SK-N-SH treated with all-trans-retinoic acid at 6 μM for 48 hours (cell line): ENCODE measurements around the gene SSUH2.

Source experiments
- ATAC-seq: fragments of 200-7000 bp; cut with Tn5 transposase; 3 replicates; pipeline ENCODE4 v1.9.1; 2020; ENCODE audit warnings: mild to moderate bottlenecking, moderate library complexity
- ARNTL ChIP-seq: fragments of 450-650 bp; formaldehyde crosslinking; IDR thresholded peaks from 2 replicates; pipeline ENCODE4 v1.5.0; 2020; ENCODE audit warnings: low read depth, mild to moderate bottlenecking, moderate library complexity, borderline replicate concordance
- BACH2 ChIP-seq: fragments of 250-450 bp; sonication (Bioruptor Pico); IDR thresholded peaks from 2 replicates; pipeline ENCODE4 v1.9.0; 2021; ENCODE audit warnings: mild to moderate bottlenecking, borderline replicate concordance
- CSDC2 ChIP-seq: fragments of 250-450 bp; sonication (Bioruptor Pico); IDR thresholded peaks from 2 replicates; pipeline ENCODE4 v1.5.0; 2020; ENCODE audit warnings: mild to moderate bottlenecking, moderate library complexity
- ESRRG ChIP-seq: fragments of 250-450 bp; sonication (Bioruptor Pico); IDR thresholded peaks from 2 replicates; pipeline ENCODE4 v1.6.1; 2021; ENCODE audit warnings: mild to moderate bottlenecking
- GLIS3 ChIP-seq: fragments of 250-450 bp; sonication (Bioruptor Pico); IDR thresholded peaks from 2 replicates; pipeline ENCODE4 v1.5.0; 2020; ENCODE audit warnings: mild to moderate bottlenecking, moderate library complexity
- ISL1 ChIP-seq: fragments of 250-450 bp; sonication (Bioruptor Pico); IDR thresholded peaks from 2 replicates; pipeline ENCODE4 v2.1.2; 2022; ENCODE audit warnings: mild to moderate bottlenecking, moderate library complexity
- OSR1 ChIP-seq: fragments of 250-450 bp; sonication (Bioruptor Pico); IDR thresholded peaks from 2 replicates; pipeline ENCODE4 v1.8.0; 2022; ENCODE audit warnings: moderate library complexity, mild to moderate bottlenecking, inconsistent platforms
- PPARA ChIP-seq: fragments of 250-450 bp; sonication (Bioruptor Pico); IDR thresholded peaks from 2 replicates; pipeline ENCODE4 v1.5.0; 2020; ENCODE audit warnings: mild to moderate bottlenecking, borderline replicate concordance
- SNAI2 ChIP-seq: fragments of 250-450 bp; sonication (Bioruptor Pico); IDR thresholded peaks from 2 replicates; pipeline ENCODE4 v1.5.0; 2020; ENCODE audit warnings: mild to moderate bottlenecking, moderate library complexity
- TCF4 ChIP-seq: fragments of 250-450 bp; sonication (Bioruptor Pico); IDR thresholded peaks from 2 replicates; pipeline ENCODE4 v1.8.0; 2021; ENCODE audit warnings: mild to moderate bottlenecking, moderate library complexity, borderline replicate concordance
- TOX ChIP-seq: fragments of 250-450 bp; sonication (Bioruptor Pico); IDR thresholded peaks from 2 replicates; pipeline ENCODE4 v1.8.0; 2021; ENCODE audit warnings: mild to moderate bottlenecking, moderate library complexity, borderline replicate concordance
- ZFP3 ChIP-seq: fragments of 250-450 bp; sonication (Bioruptor Pico); IDR thresholded peaks from 2 replicates; pipeline ENCODE4 v1.5.0; 2020; ENCODE audit warnings: mild to moderate bottlenecking, moderate library complexity
- ZFP30 ChIP-seq: fragments of 450-650 bp; formaldehyde crosslinking; IDR thresholded peaks from 2 replicates; pipeline ENCODE4 v1.5.0; 2022; ENCODE audit warnings: mild to moderate bottlenecking, moderate library complexity
- ZNF565 ChIP-seq: fragments of 450-650 bp; formaldehyde crosslinking; conservative IDR thresholded peaks from 2 replicates; pipeline ENCODE4 v1.5.0; 2020; ENCODE audit warnings: low read depth, mild to moderate bottlenecking, moderate library complexity
- TF ChIP-seq, protein P1 (sequence below): fragments of 250-450 bp; sonication (Bioruptor Pico); IDR thresholded peaks from 2 replicates; pipeline ENCODE4 v1.5.0; 2020; ENCODE audit warnings: mild to moderate bottlenecking, moderate library complexity
- TF ChIP-seq, protein P2 (sequence below): fragments of 250-450 bp; sonication (Bioruptor Pico); IDR thresholded peaks from 2 replicates; pipeline ENCODE4 v1.5.1; 2021; ENCODE audit warnings: mild to moderate bottlenecking, moderate library complexity
- TF ChIP-seq, protein P3 (sequence below): fragments of 250-450 bp; sonication (Bioruptor Pico); IDR thresholded peaks from 2 replicates; pipeline ENCODE4 v1.8.0; 2020; ENCODE audit warnings: mild to moderate bottlenecking, moderate library complexity, borderline replicate concordance

Gene SSUH2

DNA sequence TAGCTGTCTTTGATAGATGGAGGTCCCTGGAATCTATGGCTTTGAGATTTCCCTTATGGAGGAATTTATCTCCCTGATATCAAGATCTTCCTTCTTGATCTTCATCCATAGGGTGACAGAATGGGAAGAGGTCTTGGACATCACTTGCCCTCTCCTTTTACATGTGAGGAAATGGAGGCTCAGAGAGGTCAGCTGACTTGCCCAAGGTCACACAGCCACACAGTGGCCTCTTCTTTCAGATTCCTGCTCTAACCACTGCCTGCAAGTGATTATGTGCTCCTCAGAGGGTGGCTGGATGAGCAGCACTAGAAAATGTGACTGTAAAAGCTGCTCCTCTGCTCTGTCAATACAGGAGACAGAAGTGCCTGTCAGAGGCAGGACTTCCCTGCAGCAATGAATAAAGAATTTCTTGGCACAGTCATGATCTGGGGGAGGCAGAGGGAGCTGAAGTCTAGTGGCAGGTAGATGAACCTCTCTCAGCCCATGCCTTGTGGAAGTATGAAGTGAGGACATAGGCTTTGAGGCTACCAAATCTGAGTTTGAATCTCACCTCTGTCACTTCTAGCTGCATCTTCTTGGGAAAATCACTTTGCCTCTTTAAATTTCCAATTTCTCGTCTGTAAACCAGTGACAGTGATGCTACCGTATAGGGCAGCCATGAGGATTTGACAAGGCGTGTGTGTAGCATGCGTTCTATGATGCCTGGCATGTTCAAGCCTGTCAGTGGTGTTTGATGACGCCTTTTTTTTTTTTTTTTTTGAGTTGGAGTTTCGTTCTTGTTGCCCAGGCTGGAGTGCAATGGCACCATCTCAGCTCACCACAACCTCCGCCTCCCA is 12.0 kb downstream of the SSUH2 start (continued):
- TF ChIP-seq, protein P1, sequence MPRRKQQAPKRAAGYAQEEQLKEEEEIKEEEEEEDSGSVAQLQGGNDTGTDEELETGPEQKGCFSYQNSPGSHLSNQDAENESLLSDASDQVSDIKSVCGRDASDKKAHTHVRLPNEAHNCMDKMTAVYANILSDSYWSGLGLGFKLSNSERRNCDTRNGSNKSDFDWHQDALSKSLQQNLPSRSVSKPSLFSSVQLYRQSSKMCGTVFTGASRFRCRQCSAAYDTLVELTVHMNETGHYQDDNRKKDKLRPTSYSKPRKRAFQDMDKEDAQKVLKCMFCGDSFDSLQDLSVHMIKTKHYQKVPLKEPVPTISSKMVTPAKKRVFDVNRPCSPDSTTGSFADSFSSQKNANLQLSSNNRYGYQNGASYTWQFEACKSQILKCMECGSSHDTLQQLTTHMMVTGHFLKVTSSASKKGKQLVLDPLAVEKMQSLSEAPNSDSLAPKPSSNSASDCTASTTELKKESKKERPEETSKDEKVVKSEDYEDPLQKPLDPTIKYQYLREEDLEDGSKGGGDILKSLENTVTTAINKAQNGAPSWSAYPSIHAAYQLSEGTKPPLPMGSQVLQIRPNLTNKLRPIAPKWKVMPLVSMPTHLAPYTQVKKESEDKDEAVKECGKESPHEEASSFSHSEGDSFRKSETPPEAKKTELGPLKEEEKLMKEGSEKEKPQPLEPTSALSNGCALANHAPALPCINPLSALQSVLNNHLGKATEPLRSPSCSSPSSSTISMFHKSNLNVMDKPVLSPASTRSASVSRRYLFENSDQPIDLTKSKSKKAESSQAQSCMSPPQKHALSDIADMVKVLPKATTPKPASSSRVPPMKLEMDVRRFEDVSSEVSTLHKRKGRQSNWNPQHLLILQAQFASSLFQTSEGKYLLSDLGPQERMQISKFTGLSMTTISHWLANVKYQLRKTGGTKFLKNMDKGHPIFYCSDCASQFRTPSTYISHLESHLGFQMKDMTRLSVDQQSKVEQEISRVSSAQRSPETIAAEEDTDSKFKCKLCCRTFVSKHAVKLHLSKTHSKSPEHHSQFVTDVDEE (CRISPR knock-in tag) = no peak
- TF ChIP-seq OSR1 = no peak

DNA sequence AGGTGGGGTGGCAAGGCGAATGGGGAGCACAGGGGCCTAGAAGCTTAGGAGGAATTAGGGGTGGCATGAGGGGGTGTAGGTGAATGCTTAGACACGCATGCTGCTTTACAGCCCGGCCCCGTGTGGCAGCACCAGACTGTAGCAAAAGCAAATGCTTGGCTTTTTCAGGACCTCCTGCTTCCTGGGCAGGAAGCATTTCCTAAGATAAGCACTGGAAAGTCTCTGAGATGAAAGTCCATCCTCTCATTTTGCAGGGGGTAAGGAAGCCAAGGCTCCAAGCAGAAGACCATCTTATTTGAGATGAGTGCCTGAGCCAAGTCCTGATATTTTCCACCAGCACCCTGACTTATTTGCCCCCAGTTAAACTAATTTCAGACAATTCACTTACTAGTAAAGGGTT is 12.9 kb downstream of the SSUH2 start:
- ATAC-seq = no peak
- no peak for TF ChIP-seq ESRRG

DNA sequence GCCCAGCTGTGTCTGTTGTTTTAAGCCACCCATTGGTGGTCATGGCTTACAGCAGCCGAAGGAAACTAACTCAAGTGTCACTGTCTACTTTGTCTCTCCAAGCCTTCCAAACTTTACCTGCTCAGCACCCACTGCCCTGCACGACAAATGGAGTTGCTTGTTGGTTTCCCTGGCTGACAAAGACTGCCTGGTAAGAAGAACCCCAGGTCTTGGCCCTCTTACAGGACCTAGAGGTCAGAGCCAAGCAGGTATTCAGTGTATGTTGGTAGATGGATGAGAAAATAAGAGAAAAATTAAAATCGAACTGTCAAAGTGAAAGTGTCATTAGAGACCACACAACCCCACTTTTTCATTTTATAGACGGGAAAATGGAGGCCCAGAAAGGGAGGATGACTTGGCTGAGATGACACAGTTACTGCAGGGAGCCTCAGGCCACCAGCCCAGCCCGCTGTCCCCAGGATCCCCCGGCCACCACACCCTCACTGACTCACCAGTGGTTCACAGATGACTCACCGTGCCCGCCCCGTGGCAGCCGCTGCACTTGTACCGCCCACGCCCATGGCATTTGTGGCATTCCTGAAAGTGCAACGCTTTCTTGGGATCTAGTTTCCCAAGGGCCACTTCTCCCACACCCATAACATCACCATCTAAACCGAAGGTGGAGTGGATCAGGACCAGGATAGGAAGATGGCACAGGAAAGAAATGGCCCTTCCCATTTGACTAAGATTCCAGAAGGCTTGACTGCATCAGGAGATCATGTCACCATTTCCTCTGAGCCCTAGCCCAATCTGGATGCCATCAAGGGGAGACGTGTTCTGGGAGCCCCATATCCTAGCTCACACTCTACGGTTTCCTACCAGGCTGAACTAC is 15.2 kb downstream of the SSUH2 start:
- TF ChIP-seq PPARA (CRISPR knock-in tag) (no peak), TOX (CRISPR knock-in tag) (no peak), CSDC2 (CRISPR knock-in tag) (no peak), ZNF565 (CRISPR knock-in tag) (no peak), OSR1 (no peak), ZFP3 (CRISPR knock-in tag) (no peak), ARNTL (CRISPR knock-in tag) (no peak), ISL1 (no peak), BACH2 (CRISPR knock-in tag) (no peak), GLIS3 (CRISPR knock-in tag) (no peak)
- TF ChIP-seq, protein P2, sequence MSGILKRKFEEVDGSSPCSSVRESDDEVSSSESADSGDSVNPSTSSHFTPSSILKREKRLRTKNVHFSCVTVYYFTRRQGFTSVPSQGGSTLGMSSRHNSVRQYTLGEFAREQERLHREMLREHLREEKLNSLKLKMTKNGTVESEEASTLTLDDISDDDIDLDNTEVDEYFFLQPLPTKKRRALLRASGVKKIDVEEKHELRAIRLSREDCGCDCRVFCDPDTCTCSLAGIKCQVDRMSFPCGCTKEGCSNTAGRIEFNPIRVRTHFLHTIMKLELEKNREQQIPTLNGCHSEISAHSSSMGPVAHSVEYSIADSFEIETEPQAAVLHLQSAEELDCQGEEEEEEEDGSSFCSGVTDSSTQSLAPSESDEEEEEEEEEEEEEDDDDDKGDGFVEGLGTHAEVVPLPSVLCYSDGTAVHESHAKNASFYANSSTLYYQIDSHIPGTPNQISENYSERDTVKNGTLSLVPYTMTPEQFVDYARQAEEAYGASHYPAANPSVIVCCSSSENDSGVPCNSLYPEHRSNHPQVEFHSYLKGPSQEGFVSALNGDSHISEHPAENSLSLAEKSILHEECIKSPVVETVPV (CRISPR knock-in tag) = no peak
- TF ChIP-seq, protein P3, sequence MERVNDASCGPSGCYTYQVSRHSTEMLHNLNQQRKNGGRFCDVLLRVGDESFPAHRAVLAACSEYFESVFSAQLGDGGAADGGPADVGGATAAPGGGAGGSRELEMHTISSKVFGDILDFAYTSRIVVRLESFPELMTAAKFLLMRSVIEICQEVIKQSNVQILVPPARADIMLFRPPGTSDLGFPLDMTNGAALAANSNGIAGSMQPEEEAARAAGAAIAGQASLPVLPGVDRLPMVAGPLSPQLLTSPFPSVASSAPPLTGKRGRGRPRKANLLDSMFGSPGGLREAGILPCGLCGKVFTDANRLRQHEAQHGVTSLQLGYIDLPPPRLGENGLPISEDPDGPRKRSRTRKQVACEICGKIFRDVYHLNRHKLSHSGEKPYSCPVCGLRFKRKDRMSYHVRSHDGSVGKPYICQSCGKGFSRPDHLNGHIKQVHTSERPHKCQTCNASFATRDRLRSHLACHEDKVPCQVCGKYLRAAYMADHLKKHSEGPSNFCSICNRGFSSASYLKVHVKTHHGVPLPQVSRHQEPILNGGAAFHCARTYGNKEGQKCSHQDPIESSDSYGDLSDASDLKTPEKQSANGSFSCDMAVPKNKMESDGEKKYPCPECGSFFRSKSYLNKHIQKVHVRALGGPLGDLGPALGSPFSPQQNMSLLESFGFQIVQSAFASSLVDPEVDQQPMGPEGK = no peak

DNA sequence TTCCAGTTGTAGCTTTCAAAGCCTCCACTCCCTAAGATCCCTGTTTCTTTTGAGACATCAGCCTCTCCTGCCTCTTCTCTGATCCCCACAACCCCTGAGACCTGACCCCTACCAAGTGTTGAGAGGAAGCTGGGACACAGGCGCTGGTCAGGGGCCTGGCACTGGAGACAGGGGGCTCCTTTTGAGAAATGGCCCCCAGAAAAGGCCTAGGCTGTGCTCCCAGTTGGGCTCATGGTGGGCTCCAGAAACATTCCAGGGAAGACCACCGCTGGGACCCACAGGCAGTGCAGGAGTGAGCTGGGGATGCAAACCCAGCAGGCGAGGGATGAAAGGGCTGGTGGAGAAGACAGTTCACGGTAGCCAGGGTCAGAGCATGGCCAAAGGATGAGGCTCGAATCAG is 16.6 kb downstream of the SSUH2 start:
- no peak for TF ChIP-seq TCF4
- TF ChIP-seq, protein P1 (CRISPR knock-in tag) = no peak
- TF ChIP-seq ESRRG = no peak
- no peak for TF ChIP-seq SNAI2 (CRISPR knock-in tag)
- TF ChIP-seq ZFP30 = no peak
- TF ChIP-seq OSR1 = no peak
- ATAC-seq = no peak

More for the DNA sequence above, 15.2 kb downstream of the SSUH2 start:
- ATAC-seq = peak; percentile 80
